8988T (cell line): ENCODE data around the gene WDR81.
"Not testable (repeated sequence)": the region's sequence is repeated elsewhere in the genome, so short reads cannot be mapped to it uniquely, and the experiment has no call there.

Experiments
- DNase-seq: peaks from one replicate; pipeline ENCODE4 v3.0.0; 2011

Gene WDR81

GRCh38 chr17:1713878-1714426 lies 10.6 kb upstream of the WDR81 start:
- no peak for DNase-seq

- DNase-seq, result peak; percentile 79
Observed at GRCh38 chr17:1714427-1714979, 10.0 kb upstream of the WDR81 start.

- no peak for DNase-seq
Observed at GRCh38 chr17:1714980-1715802, 9.3 kb upstream of the WDR81 start.

- DNase-seq, result no peak
Observed at GRCh38 chr17:1715803-1716075, 8.8 kb upstream of the WDR81 start.

GRCh38 chr17:1716076-1716911 lies 8.2 kb upstream of the WDR81 start:
- peak; percentile 97 for DNase-seq

GRCh38 chr17:1716912-1717695 lies 7.4 kb upstream of the WDR81 start:
- peak; percentile 61 for DNase-seq

- DNase-seq, result no peak
Observed at GRCh38 chr17:1718362-1719165, 5.9 kb upstream of the WDR81 start.

GRCh38 chr17:1720856-1721386 lies 3.6 kb upstream of the WDR81 start:
- DNase-seq, result no peak

- DNase-seq, result not testable (repeated sequence)
Observed at GRCh38 chr17:1722022-1722421, 2.5 kb upstream of the WDR81 start.

GRCh38 chr17:1724869-1725641 lies 551 bp downstream of the WDR81 start:
- DNase-seq, result no peak

GRCh38 chr17:1725642-1726511 lies 1.4 kb downstream of the WDR81 start:
- no peak for DNase-seq

GRCh38 chr17:1726626-1727257 lies 2.2 kb downstream of the WDR81 start:
- no peak for DNase-seq

GRCh38 chr17:1727258-1727789 lies 2.8 kb downstream of the WDR81 start:
- DNase-seq, result no peak

GRCh38 chr17:1727876-1728630 lies 3.5 kb downstream of the WDR81 start:
- DNase-seq, result no peak

- DNase-seq, result no peak
Observed at GRCh38 chr17:1729966-1730325, 5.4 kb downstream of the WDR81 start.

GRCh38 chr17:1730326-1731193 lies 6.1 kb downstream of the WDR81 start:
- no peak for DNase-seq

GRCh38 chr17:1731194-1731506 lies 6.6 kb downstream of the WDR81 start:
- DNase-seq, result no peak
